IPS DF 6.9 (cell line): Measurements from ENCODE around the gene SLC6A7.
"Not testable (repeated sequence)": the region's sequence is repeated elsewhere in the genome, so short reads cannot be mapped to it uniquely, and the experiment has no call there.

Experiments
- DNase-seq: peaks from one replicate; pipeline ENCODE4 v3.0.0-alpha.2; 2013; ENCODE audit warnings: low read depth, low spot score
- H3K27ac ChIP-seq: one replicate; pipeline ENCODE4 v1.5.1; 2013; ENCODE audit warnings: low read length, control low read depth
- H3K27me3 ChIP-seq: 2 replicates; pipeline ENCODE4 v1.6.1; 2013; ENCODE audit warnings: mild to moderate bottlenecking, low read length; ENCODE audit not compliant: control insufficient read depth, insufficient read depth
- H3K36me3 ChIP-seq: 2 replicates; pipeline ENCODE4 v1.6.1; 2013; ENCODE audit warnings: low read length; ENCODE audit not compliant: control insufficient read depth, insufficient read depth
- H3K4me1 ChIP-seq: 2 replicates; pipeline ENCODE4 v1.6.1; 2013; ENCODE audit warnings: low read length; ENCODE audit not compliant: control insufficient read depth, insufficient read depth
- H3K4me3 ChIP-seq: 2 replicates; pipeline ENCODE4 v1.5.1; 2013; ENCODE audit warnings: mild to moderate bottlenecking, low read length
- H3K9me3 ChIP-seq: 2 replicates; pipeline ENCODE4 v1.6.1; 2013; ENCODE audit warnings: low read length, inconsistent platforms; ENCODE audit not compliant: control insufficient read depth, insufficient read depth
- WGBS: extraction: QIAGEN DNeasy Blood & Tissue Kit; methylation state at CpG from one replicate; pipeline ENCODE4 v1.1.7; 2013; ENCODE audit warnings: mixed read lengths, missing lambda C conversion rate; ENCODE audit not compliant: insufficient read length, insufficient coverage; 5-methylcytosine and 5-hydroxymethylcytosine counted together

Gene SLC6A7

GRCh38 chr5:150242251-150242894, 52.5 kb downstream of the SLC6A7 start:
- Histone ChIP-seq H3K9me3 (no peaks in the 10 kb centered on the region), H3K36me3 (no peaks in the 10 kb centered on the region), H3K27me3 (no peaks in the 10 kb centered on the region), H3K4me3 (no peak overlapping the region), H3K4me1 (no peaks in the 10 kb centered on the region; the same call in 1 of the 2 replicates), H3K27ac (no peak overlapping the region)
- no CpG with 5 or more reads among the region's 11 CpGs for WGBS
- no peak for DNase-seq

GRCh38 chr5:150243590-150243989, 53.7 kb downstream of the SLC6A7 start:
- no peaks in the 10 kb centered on the region for H3K36me3 ChIP-seq
- no peaks in the 10 kb centered on the region for H3K4me1 ChIP-seq
- H3K9me3 ChIP-seq: no peaks in the 10 kb centered on the region
- no CpG with 5 or more reads among the region's 4 CpGs for WGBS
- no peak overlapping the region for H3K4me3 ChIP-seq
- no peaks in the 10 kb centered on the region for H3K27me3 ChIP-seq
- no peak for DNase-seq
- H3K27ac ChIP-seq: no peak overlapping the region

GRCh38 chr5:150244209-150244608, 54.3 kb downstream of the SLC6A7 start:
- DNase-seq: no peak
- Histone ChIP-seq H3K27me3 (no peaks in the 10 kb centered on the region), H3K4me3 (no peak overlapping the region), H3K36me3 (no peaks in the 10 kb centered on the region), H3K4me1 (no peaks in the 10 kb centered on the region), H3K9me3 (no peaks in the 10 kb centered on the region), H3K27ac (no peak overlapping the region)
- WGBS: no CpG with 5 or more reads among the region's 7 CpGs

- no peak overlapping the region for H3K27ac ChIP-seq
- no peaks in the 10 kb centered on the region for H3K9me3 ChIP-seq
- no peak for DNase-seq
- no peak overlapping the region for H3K4me3 ChIP-seq
- no CpG with 5 or more reads among the region's 18 CpGs for WGBS
- H3K27me3 ChIP-seq: no peaks in the 10 kb centered on the region
- H3K36me3 ChIP-seq: no peaks in the 10 kb centered on the region
- H3K4me1 ChIP-seq: no peaks in the 10 kb centered on the region
Observed at GRCh38 chr5:150245111-150245789, 55.4 kb downstream of the SLC6A7 start.

GRCh38 chr5:150245808-150246207, 55.9 kb downstream of the SLC6A7 start:
- DNase-seq: no peak
- no CpG with 5 or more reads among the region's 3 CpGs for WGBS
- no peak overlapping the region for H3K4me3 ChIP-seq
- H3K4me1 ChIP-seq: no peaks in the 10 kb centered on the region
- no peaks in the 10 kb centered on the region for H3K36me3 ChIP-seq
- no peak overlapping the region for H3K27ac ChIP-seq
- no peaks in the 10 kb centered on the region for H3K27me3 ChIP-seq
- no peaks in the 10 kb centered on the region for H3K9me3 ChIP-seq

- no peak for DNase-seq
- H3K4me1 ChIP-seq: no peaks in the 10 kb centered on the region
- no CpG with 5 or more reads among the region's 5 CpGs for WGBS
- H3K27ac ChIP-seq: no peak overlapping the region
- H3K4me3 ChIP-seq: no peak overlapping the region
- H3K27me3 ChIP-seq: no peaks in the 10 kb centered on the region
- H3K36me3 ChIP-seq: no peaks in the 10 kb centered on the region
- H3K9me3 ChIP-seq: no peaks in the 10 kb centered on the region
Observed at GRCh38 chr5:150246429-150246828, 56.6 kb downstream of the SLC6A7 start.

- DNase-seq: no peak
- H3K4me1 ChIP-seq: no peaks in the 10 kb centered on the region
- no peak overlapping the region for H3K27ac ChIP-seq
- H3K9me3 ChIP-seq: no peaks in the 10 kb centered on the region
- H3K36me3 ChIP-seq: no peaks in the 10 kb centered on the region
- no peak overlapping the region for H3K4me3 ChIP-seq
- H3K27me3 ChIP-seq: no peaks in the 10 kb centered on the region
- WGBS: no CpG with 5 or more reads among the region's 5 CpGs
Observed at GRCh38 chr5:150246835-150247234, 57.0 kb downstream of the SLC6A7 start.

GRCh38 chr5:150247726-150248125, 57.9 kb downstream of the SLC6A7 start:
- no peaks in the 10 kb centered on the region for H3K4me1 ChIP-seq
- WGBS: no CpG with 5 or more reads among the region's 9 CpGs
- no peaks in the 10 kb centered on the region for H3K27me3 ChIP-seq
- no peak overlapping the region for H3K27ac ChIP-seq
- no peaks in the 10 kb centered on the region for H3K36me3 ChIP-seq
- no peaks in the 10 kb centered on the region for H3K9me3 ChIP-seq
- no peak for DNase-seq
- H3K4me3 ChIP-seq: no peak overlapping the region

- not testable (repeated sequence) for H3K9me3 ChIP-seq, H3K27ac ChIP-seq, H3K27me3 ChIP-seq, H3K36me3 ChIP-seq, DNase-seq, H3K4me3 ChIP-seq, H3K4me1 ChIP-seq
- no CpG with 5 or more reads among the region's 6 CpGs for WGBS
Observed at GRCh38 chr5:150248493-150248892, 58.6 kb downstream of the SLC6A7 start.

GRCh38 chr5:150248946-150249345, 59.1 kb downstream of the SLC6A7 start:
- H3K27ac ChIP-seq: no peak overlapping the region
- WGBS: no CpG with 5 or more reads among the region's 3 CpGs
- 0 out of 2 replicates have a peak, but pooled peaks cover 2% of the 10 kb centered on the region for H3K4me1 ChIP-seq
- no peaks in the 10 kb centered on the region for H3K27me3 ChIP-seq
- no peak for DNase-seq
- no peak overlapping the region for H3K4me3 ChIP-seq
- no peaks in the 10 kb centered on the region for H3K36me3 ChIP-seq
- H3K9me3 ChIP-seq: no peaks in the 10 kb centered on the region

- no peak overlapping the region for H3K27ac ChIP-seq
- H3K9me3 ChIP-seq: no peaks in the 10 kb centered on the region
- no peak overlapping the region for H3K4me3 ChIP-seq
- H3K36me3 ChIP-seq: no peaks in the 10 kb centered on the region
- no peaks in the 10 kb centered on the region for H3K27me3 ChIP-seq
- no peak for DNase-seq
- H3K4me1 ChIP-seq: 0 out of 2 replicates have a peak, but pooled peaks cover 2% of the 10 kb centered on the region
- no CpG with 5 or more reads among the region's 5 CpGs for WGBS
Observed at GRCh38 chr5:150249744-150250143, 59.9 kb downstream of the SLC6A7 start.
